ENCODE measurements around the gene CDK5. TPM values are rescaled to one million over a fixed set of nuclear protein-coding genes. Genes with fewer than 3 reads are reported as not detected.
A peak's percentile ranks its signal among the peaks of the same experiment; 100 is the strongest.

The CDK5 gene
- total RNA-seq, 3 donors from 2014 or later, result 5.2 to 8.8 (median 8.6) TPM

DNA sequence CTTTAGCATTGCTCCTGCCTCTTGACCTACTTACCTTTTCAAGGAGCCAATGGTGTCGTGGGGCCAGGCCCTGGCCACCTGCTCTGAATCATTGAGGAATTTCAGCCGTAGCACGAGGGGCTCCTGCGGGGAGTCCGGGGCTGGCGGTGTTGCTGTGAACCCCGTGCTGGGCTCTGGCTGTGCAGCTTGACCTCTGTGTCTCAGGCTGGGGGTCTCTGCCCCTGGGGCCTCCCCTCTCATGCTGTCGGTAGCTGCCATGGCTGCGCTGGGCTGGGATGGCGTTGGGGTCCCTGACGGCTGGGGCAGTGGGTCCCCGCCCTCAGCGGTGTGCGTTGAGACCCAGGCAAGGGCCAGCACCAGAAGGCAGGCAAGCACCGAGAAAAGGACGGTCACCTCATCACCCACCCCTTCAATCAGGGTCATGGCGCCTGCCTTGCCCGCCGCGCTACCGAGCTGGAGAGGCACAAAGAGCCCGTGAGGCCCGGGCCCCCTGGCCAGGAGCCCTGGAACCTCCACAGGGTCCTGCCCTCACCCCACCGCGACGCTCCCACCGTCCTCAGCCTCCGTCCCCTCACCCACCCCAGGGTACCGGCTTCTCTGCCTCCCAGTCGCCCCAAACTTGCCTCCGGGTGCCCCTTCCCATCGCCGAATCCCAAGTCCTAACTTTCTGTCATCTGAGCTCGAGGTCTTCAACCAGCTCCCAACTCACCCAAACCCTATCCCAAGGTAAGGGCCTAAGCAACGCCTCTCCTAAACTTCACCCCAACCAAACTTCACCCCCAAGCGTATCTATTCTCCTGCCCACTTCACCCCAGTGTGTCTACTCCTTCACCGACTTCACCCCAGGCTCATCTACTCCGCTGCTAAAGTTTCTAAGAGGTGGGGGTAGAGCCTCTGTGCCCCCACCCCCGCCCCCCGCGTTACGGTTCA lies 24.7 kb upstream of the CDK5 start:
- intact Hi-C loops (cut with DNase I; ENCODE audit: low total_unique reads), result no loop called here
- DNase-seq (ENCODE audit: low spot score in 2 of 2), result no peak
- TF ChIP-seq, protein P1, sequence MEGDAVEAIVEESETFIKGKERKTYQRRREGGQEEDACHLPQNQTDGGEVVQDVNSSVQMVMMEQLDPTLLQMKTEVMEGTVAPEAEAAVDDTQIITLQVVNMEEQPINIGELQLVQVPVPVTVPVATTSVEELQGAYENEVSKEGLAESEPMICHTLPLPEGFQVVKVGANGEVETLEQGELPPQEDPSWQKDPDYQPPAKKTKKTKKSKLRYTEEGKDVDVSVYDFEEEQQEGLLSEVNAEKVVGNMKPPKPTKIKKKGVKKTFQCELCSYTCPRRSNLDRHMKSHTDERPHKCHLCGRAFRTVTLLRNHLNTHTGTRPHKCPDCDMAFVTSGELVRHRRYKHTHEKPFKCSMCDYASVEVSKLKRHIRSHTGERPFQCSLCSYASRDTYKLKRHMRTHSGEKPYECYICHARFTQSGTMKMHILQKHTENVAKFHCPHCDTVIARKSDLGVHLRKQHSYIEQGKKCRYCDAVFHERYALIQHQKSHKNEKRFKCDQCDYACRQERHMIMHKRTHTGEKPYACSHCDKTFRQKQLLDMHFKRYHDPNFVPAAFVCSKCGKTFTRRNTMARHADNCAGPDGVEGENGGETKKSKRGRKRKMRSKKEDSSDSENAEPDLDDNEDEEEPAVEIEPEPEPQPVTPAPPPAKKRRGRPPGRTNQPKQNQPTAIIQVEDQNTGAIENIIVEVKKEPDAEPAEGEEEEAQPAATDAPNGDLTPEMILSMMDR (IDR thresholded peaks at IDR 0.05), result no peak
- no peak for TF ChIP-seq POLR2AphosphoS5 (IDR thresholded peaks at IDR 0.05)
- TF ChIP-seq POLR2A (IDR thresholded peaks at IDR 0.05), result no peak

DNA sequence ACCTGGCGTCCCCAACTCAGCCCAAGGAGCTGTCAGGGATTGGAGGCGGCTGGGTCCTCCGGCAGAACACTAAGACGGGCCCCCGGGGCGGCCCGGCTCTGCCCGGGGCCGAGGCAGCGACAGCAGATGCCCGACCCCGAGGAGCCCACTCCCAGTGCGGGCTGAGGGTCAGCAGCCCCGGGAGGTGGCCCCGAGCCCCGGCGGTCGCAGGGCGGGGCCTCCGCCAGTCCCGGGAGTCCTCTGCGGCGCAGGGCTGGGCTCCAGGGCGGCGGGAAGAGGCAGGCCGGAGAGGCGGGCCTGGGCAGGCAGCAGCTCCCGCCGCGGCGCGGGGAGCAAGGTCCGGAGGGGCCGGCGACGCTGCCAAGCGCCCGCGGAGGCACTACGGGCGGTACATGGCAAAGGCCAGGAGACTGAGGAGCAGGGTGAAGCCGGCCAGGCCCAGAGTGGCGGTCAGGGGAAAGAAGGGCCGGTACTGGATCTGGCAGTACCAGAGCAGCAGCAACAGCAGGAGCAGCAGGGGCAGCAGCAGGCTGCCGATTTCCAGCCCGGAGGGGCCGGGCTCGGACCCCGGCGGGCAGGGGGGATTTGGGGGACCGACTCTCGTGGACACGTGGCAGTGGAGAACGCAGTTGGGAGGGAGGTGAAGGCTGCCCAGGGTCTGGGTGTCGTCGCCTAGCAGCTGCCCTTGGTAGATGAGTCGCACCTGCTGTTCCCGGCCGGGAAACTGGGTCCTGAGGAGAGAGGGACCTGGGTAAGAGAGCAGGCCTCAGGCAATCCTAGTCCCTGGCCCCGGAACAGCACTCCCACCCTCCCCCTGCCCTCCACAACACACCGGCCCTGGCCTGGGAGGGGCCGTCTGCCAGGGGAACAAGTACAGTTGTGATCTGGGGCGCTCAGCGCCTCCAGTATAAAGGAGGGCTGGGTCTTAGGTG lies 23.7 kb upstream of the CDK5 start:
- intact Hi-C loops (cut with DNase I; ENCODE audit: low total_unique reads), result no loop called here
- no peak for DNase-seq (ENCODE audit: low spot score in 2 of 2)
- Histone ChIP-seq H3K27ac (peak overlapping the region; percentile 90 to 95), H3K36me3 (no peaks in the 10 kb centered on the region), H3K4me1 (peaks cover 12 to 31% of the 10 kb centered on the region in 2 donors), H3K27me3 (no peaks in the 10 kb centered on the region), H3K9me3 (no peaks in the 10 kb centered on the region), H3K4me3 (peak overlapping the region; percentile 90 to 95 (median 91))
- TF ChIP-seq POLR2AphosphoS5 (IDR thresholded peaks at IDR 0.05) (no peak), POLR2A (IDR thresholded peaks at IDR 0.05) (no peak)

More for the DNA sequence above, 24.7 kb upstream of the CDK5 start:
- peak overlapping the region; percentile 90 to 95 for H3K27ac ChIP-seq
- peaks cover 12 to 31% of the 10 kb centered on the region in 2 donors for H3K4me1 ChIP-seq
- peak overlapping the region; percentile 90 to 95 (median 91) for H3K4me3 ChIP-seq
- H3K36me3 ChIP-seq, result no peaks in the 10 kb centered on the region
- H3K9me3 ChIP-seq, result no peaks in the 10 kb centered on the region
- no peaks in the 10 kb centered on the region for H3K27me3 ChIP-seq

- H3K36me3 ChIP-seq, result no peaks in the 10 kb centered on the region
- DNase-seq (ENCODE audit: low spot score in 2 of 2), result peak; percentile 79 to 84
- H3K27me3 ChIP-seq, result no peaks in the 10 kb centered on the region
- H3K4me1 ChIP-seq, result peaks cover 12 to 31% of the 10 kb centered on the region in 2 donors
- H3K27ac ChIP-seq, result peak within 1 kb of the TSS; percentile 90 to 95
- intact Hi-C loops (cut with DNase I; ENCODE audit: low total_unique reads), result no loop called here
- TF ChIP-seq POLR2AphosphoS5 (IDR thresholded peaks at IDR 0.05) (peak; percentile 33 to 55 (median 38)), POLR2A (IDR thresholded peaks at IDR 0.05) (peak; percentile 6)
- TF ChIP-seq, protein P1 (IDR thresholded peaks at IDR 0.05), result no peak
- peak within 1 kb of the TSS; percentile 90 to 95 (median 91) for H3K4me3 ChIP-seq
- H3K9me3 ChIP-seq, result no peaks in the 10 kb centered on the region
These were observed 22.9 kb upstream of the CDK5 start, which contains the start of gene FASTK for GRCh38 chr7:151080522-151081169. TSS of gene FASTK (minus strand) at chr7:151080809. CDS start at chr7:151080766, 43 bp downstream.

GRCh38 chr7:151080067-151080521 lies 22.4 kb upstream of the CDK5 start:
- DNase-seq (ENCODE audit: low spot score in 2 of 2), result no peak
- H3K4me3 ChIP-seq, result peak overlapping the region; percentile 90 to 95 (median 91)
- intact Hi-C loops (cut with DNase I; ENCODE audit: low total_unique reads), result no loop called here
- H3K27ac ChIP-seq, result peak overlapping the region; percentile 90 to 95
- no peaks in the 10 kb centered on the region for H3K36me3 ChIP-seq
- H3K4me1 ChIP-seq, result peaks cover 12 to 31% of the 10 kb centered on the region in 2 donors
- H3K9me3 ChIP-seq, result no peaks in the 10 kb centered on the region
- TF ChIP-seq POLR2AphosphoS5 (IDR thresholded peaks at IDR 0.05) (no peak), POLR2A (IDR thresholded peaks at IDR 0.05) (no peak)
- TF ChIP-seq, protein P1 (IDR thresholded peaks at IDR 0.05), result no peak
- H3K27me3 ChIP-seq, result no peaks in the 10 kb centered on the region

Measured in breast epithelium (tissue), 4 donors.